ENCODE data around the gene P3R3URF. TPM values are rescaled to one million over a fixed set of nuclear protein-coding genes. Genes with fewer than 3 reads are reported as not detected.

The P3R3URF gene
- total RNA-seq, 4 donors from 2014 or later: not detected

DNA sequence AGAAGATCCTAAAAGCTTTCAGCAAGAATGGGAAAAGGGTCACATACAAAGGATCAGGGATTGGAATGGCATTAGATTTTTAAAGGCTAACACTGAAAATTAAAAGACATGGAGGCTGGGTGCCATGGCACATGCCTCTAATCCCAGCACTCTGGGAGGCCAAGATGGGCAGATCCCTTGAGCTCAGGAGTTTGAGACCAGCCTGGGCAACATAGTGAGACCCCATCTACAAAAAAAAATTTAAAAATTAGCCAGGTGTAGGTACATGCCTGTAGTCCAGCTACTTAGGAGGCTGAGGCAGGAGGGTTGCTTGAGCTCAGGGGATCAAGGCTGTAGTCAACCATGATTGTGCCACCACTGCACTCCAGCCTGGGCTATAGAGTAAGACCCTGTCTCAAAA lies 39.2 kb upstream of the P3R3URF start:
- TF ChIP-seq, protein P1, sequence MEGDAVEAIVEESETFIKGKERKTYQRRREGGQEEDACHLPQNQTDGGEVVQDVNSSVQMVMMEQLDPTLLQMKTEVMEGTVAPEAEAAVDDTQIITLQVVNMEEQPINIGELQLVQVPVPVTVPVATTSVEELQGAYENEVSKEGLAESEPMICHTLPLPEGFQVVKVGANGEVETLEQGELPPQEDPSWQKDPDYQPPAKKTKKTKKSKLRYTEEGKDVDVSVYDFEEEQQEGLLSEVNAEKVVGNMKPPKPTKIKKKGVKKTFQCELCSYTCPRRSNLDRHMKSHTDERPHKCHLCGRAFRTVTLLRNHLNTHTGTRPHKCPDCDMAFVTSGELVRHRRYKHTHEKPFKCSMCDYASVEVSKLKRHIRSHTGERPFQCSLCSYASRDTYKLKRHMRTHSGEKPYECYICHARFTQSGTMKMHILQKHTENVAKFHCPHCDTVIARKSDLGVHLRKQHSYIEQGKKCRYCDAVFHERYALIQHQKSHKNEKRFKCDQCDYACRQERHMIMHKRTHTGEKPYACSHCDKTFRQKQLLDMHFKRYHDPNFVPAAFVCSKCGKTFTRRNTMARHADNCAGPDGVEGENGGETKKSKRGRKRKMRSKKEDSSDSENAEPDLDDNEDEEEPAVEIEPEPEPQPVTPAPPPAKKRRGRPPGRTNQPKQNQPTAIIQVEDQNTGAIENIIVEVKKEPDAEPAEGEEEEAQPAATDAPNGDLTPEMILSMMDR (IDR thresholded peaks at IDR 0.05; ENCODE audit: low read depth): no peak

DNA sequence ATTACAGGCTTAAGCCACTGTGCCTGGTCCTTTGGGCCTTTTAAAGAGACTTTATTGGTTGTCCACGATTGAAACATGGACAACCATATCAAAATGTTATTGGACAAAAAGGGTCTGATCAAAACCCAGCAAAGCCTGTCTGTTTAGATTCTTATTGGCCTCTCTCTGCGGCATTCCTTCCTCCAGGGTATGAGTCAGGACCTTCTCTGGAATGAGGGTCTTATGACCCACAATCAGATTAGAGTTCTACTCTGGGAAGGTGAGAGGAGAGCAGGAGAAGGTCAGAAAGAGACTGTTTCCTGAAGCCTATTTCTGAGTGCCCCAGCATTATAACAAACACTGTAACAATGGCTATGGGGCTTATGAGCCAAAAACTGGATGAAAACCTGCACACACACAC lies 34.8 kb upstream of the P3R3URF start:
- TF ChIP-seq, protein P1 (IDR thresholded peaks at IDR 0.05; ENCODE audit: low read depth): no peak

DNA sequence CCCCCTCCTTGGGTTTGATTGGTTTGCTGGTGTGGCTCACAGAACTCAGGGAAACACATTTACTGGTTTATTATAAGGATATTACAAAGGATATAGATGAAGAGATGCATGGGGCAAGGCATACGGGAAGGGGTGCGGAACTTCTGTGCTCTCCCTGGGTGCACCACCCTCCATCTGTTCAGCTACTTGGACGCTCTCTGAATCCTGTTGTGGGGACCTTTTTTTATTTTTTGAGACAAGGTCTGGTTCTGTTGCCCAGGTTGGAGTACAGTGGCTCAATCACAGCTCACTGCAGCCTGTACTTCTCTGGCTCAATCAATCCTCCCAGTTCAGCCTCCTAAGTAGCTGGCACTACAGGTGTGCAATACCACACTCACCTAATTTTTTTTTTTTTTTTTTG lies 34.3 kb upstream of the P3R3URF start:
- TF ChIP-seq, protein P1 (IDR thresholded peaks at IDR 0.05; ENCODE audit: low read depth): no peak

DNA sequence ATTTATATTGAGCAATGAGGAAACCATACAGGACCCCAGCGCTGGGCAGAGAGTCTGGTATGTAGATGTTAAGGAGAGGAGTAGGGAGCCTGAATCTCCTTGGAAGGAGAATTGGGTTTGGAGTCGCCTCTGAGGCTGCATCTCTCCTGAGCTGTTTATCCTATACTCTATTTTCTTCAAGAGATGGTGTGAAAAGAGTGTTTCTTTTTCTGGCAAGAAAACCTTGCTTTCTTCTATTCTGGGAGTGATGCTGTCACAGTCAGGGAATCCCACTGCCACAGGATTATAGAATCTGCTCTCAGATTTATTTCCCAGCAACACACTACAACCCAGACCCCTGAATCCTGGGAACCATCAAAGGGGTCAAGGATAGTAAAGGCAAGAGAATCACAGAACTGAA lies 30.1 kb upstream of the P3R3URF start:
- TF ChIP-seq, protein P1 (IDR thresholded peaks at IDR 0.05; ENCODE audit: low read depth): no peak

DNA sequence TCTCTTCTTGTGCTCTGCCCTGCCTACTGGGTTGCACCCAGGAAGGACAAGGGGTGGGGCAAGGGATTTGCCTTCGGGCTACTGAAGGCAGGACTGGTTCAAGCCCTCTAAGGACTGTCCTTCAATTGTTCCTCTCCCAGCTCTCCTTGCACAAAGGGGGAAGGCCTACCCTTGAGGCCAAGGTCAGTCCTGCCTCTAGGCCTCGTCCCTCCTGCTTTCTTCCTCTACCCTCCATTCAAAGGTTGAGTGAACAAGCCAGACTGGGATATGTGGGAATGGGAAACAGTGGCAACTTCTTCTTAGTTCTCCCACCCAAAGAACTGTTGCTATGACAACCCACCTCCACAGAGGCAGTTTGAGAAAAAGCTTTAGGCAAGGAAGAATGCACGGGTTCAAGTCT lies 29.5 kb upstream of the P3R3URF start:
- TF ChIP-seq, protein P1 (IDR thresholded peaks at IDR 0.05; ENCODE audit: low read depth): no peak

DNA sequence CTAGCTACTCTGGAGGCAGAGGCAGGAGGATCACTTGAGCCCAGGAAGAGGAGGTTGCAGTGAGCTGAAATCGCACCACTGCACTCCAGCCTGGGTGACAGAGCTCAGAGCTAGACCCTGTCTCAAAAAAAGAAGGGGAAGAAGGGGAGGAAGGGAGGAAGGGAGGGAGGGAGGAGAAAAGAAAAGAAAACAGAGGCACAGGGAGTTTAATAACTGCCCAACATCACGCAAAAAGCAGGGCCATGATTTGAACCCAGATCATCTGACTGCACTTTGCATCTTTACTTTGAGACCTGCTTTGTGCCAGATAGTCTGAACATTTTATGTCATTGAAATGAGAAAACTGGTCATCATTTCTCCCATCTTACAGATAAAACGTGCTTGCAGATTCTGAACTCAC lies 28.9 kb upstream of the P3R3URF start:
- TF ChIP-seq, protein P1 (IDR thresholded peaks at IDR 0.05; ENCODE audit: low read depth): no peak

DNA sequence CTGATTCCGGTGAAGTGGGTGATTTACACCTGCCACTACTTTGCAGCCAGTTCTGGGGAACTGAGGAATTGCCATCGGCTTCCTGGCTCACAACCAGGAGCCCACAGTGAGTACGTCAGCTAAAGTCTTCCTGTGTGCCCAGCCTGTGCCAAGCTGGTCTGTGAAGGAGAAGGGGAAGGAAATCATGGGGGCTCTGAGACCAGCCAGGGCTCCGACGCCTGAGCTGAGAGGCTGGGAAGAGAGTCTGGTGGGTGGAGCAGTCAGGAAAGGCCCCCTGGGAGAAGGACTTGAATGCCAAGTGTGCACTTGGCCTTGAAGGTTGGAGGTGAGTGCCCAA lies 28.1 kb upstream of the P3R3URF start:
- TF ChIP-seq, protein P1 (IDR thresholded peaks at IDR 0.05; ENCODE audit: low read depth): no peak
